K562 (cell line): ENCODE measurements around the gene TIGAR. TPM values are rescaled to one million over a fixed set of nuclear protein-coding genes. Genes with fewer than 3 reads are reported as not detected.
A peak's percentile ranks its signal among the peaks of the same experiment; 100 is the strongest.

Experiments
- BCL6 ChIP-seq: fragments of 250-450 bp; sonication (Bioruptor Pico); IDR thresholded peaks from 2 replicates; pipeline ENCODE4 v1.4.0; 2020
- CBX2 ChIP-seq: fragments of 200-600 bp; sonication (generic); IDR thresholded peaks from one replicate; pipeline ENCODE4 v1.6.1; 2012; ENCODE audit warnings: mild to moderate bottlenecking, low read length, inconsistent platforms; ENCODE audit not compliant: insufficient read depth, poor library complexity, severe bottlenecking
- CXXC5 ChIP-seq: fragments of 250-450 bp; sonication (Bioruptor Pico); IDR thresholded peaks from 2 replicates; pipeline ENCODE4 v1.8.0; 2022; ENCODE audit warnings: inconsistent platforms, mild to moderate bottlenecking, moderate library complexity
- E2F3 ChIP-seq: fragments of 250-450 bp; sonication (Bioruptor Pico); IDR thresholded peaks from 2 replicates; pipeline ENCODE4 v1.4.0; 2020; ENCODE audit warnings: mild to moderate bottlenecking
- ETV1 ChIP-seq: fragments of 450-650 bp; conservative IDR thresholded peaks from 2 replicates; pipeline ENCODE4 v1.6.1; 2016; ENCODE audit warnings: missing genetic modification characterization, control low read depth, low read depth, missing compliant biosample characterization
- FOXM1 ChIP-seq, 2 experiments: fragments of 450-650 bp in 1 of 2; sonication (generic) in 1 of 2; formaldehyde crosslinking in 1 of 2; IDR thresholded peaks; 2 replicates each; pipeline versions ENCODE4 v1.6.1 to v1.9.0; 2017 to 2022; ENCODE audit warnings: low read depth in 2 of 2, mild to moderate bottlenecking in 2 of 2, missing genetic modification reagents in 1 of 2, moderate library complexity in 1 of 2
- JUND ChIP-seq, 2 experiments: IDR thresholded peaks; 2 replicates in 1 of 2; 3 replicates in 1 of 2; pipeline ENCODE4 v1.6.1; 2011; ENCODE audit warnings: borderline replicate concordance in 2 of 2, low read depth in 2 of 2, low read length in 2 of 2, improper control_type of control experiment in 1 of 2, missing biosample characterization in 1 of 2, missing genetic modification characterization in 1 of 2, missing genetic modification reagents in 1 of 2
- KLF16 ChIP-seq: IDR thresholded peaks from 2 replicates; pipeline ENCODE4 v1.6.1; 2016; ENCODE audit warnings: antibody characterized with exemption
- NONO ChIP-seq, 2 experiments: fragments of 200-400 bp in 1 of 2; fragments of 450-650 bp in 1 of 2; formaldehyde crosslinking in 1 of 2; IDR thresholded peaks; 2 replicates each; pipeline ENCODE4 v1.6.1; 2017; ENCODE audit warnings: low read depth in 2 of 2, mild to moderate bottlenecking in 2 of 2, moderate library complexity in 2 of 2, low read length in 1 of 2
- POLR2AphosphoS5 ChIP-seq: IDR thresholded peaks from 2 replicates; pipeline ENCODE4 v1.6.1; 2011; ENCODE audit warnings: mild to moderate bottlenecking, low read depth, low read length, moderate library complexity; ENCODE audit not compliant: control insufficient read depth, insufficient read depth
- SAFB ChIP-seq: fragments of 200-400 bp; formaldehyde crosslinking; IDR thresholded peaks from 2 replicates; pipeline ENCODE4 v1.6.1; 2017; ENCODE audit warnings: low read depth, low read length, borderline replicate concordance
- SMARCA4 ChIP-seq: fragments of 450-650 bp; IDR thresholded peaks from 2 replicates; pipeline ENCODE4 v1.6.1; 2016
- SRF ChIP-seq, 2 experiments: fragments of 250-450, 450-650 bp in 1 of 2; sonication (Bioruptor Pico) in 1 of 2; sonication (generic) in 1 of 2; formaldehyde crosslinking; IDR thresholded peaks; 2 replicates each; pipeline versions ENCODE4 v1.5.0 to v1.5.1; 2020 to 2022; ENCODE audit warnings: mild to moderate bottlenecking in 1 of 2, missing genetic modification reagents in 1 of 2
- TFAM ChIP-seq: fragments of 250-450 bp; sonication (Bioruptor Pico); conservative IDR thresholded peaks from 2 replicates; pipeline ENCODE4 v1.5.0; 2021; ENCODE audit warnings: mild to moderate bottlenecking, moderate library complexity
- ZFP30 ChIP-seq: fragments of 250-450 bp; sonication (Bioruptor Pico); IDR thresholded peaks from 2 replicates; pipeline ENCODE4 v1.8.0; 2022; ENCODE audit warnings: moderate library complexity, mild to moderate bottlenecking, inconsistent platforms, borderline replicate concordance
- ZNF12 ChIP-seq: sonication (generic); formaldehyde crosslinking; IDR thresholded peaks from 2 replicates; pipeline ENCODE4 v1.4.0; 2020; ENCODE audit warnings: mild to moderate bottlenecking, missing genetic modification reagents
- ZNF263 ChIP-seq: sonication (generic); formaldehyde crosslinking; IDR thresholded peaks from 2 replicates; pipeline ENCODE4 v1.8.0; 2022; ENCODE audit warnings: mild to moderate bottlenecking, missing genetic modification reagents, borderline replicate concordance
- ZNF316 ChIP-seq: fragments of 450-650 bp; IDR thresholded peaks from 2 replicates; pipeline ENCODE4 v1.6.1; 2016
- ZNF384 ChIP-seq: IDR thresholded peaks from 2 replicates; pipeline ENCODE4 v1.6.1; 2012; ENCODE audit warnings: low read depth, low read length, improper control_type of control experiment
- ZNF408 ChIP-seq: fragments of 250-450 bp; sonication (Bioruptor Pico); IDR thresholded peaks from 2 replicates; pipeline ENCODE4 v1.4.0; 2020; ENCODE audit warnings: low read depth, mild to moderate bottlenecking, moderate library complexity
- ZNF436 ChIP-seq: fragments of 250-450, 450-650 bp; sonication (Bioruptor Pico); formaldehyde crosslinking; IDR thresholded peaks from 2 replicates; pipeline ENCODE4 v1.7.0; 2020; ENCODE audit warnings: mild to moderate bottlenecking
- ZNF785 ChIP-seq: fragments of 250-450 bp; sonication (Bioruptor Pico); IDR thresholded peaks from 2 replicates; pipeline ENCODE4 v1.4.0; 2020; ENCODE audit warnings: mild to moderate bottlenecking
- polyA plus RNA-seq, 8 experiments: library from polyadenylated mRNA; depleted of rRNA in 4 of 8; stranded (reverse) in 5 of 8; unstranded in 3 of 8; fragments of >200 nt; fragmentation: Nextera tagmentation in 2 of 8; fragmentation: Illumina TruSeq in 1 of 8; extraction: Ambion mirVana in 2 of 8; extraction: Trizol in 1 of 8; gene quantifications; 2 replicates each; pipeline versions ENCODE4 v1.2.1 to v1.2.3, GENCODE V29; 2011 to 2014; ENCODE audit warnings: inconsistent platforms in 1 of 8, missing spikeins in 1 of 8
- total RNA-seq, 7 experiments: library from RNA; depleted of rRNA in 6 of 7; stranded (reverse); fragments of >200 nt in 6 of 7; fragmentation: Illumina TruSeq in 2 of 7; extraction: Trizol in 2 of 7; gene quantifications; 2 replicates each; pipeline versions ENCODE4 v1.2.1 to v1.2.3, GENCODE V29; 2011 to 2021; ENCODE audit warnings: low replicate concordance in 1 of 7
- TF ChIP-seq, protein P1 (sequence below): fragments of 450-650 bp; IDR thresholded peaks from 2 replicates; pipeline ENCODE4 v1.6.1; 2016; ENCODE audit warnings: mild to moderate bottlenecking
- TF ChIP-seq, protein P2 (sequence below): sonication (generic); formaldehyde crosslinking; IDR thresholded peaks from 2 replicates; pipeline ENCODE4 v1.8.1; 2022; ENCODE audit warnings: missing genetic modification reagents

TIGAR gene
- total and polyA plus RNA-seq, 9 of the 15 experiments (the other 6 are each of a cell fraction or from before 2014, with no cell fraction given): 0.11 to 1.0 (median 0.53) TPM; not detected in 2

GRCh38 chr12:4272424-4273272, 48.4 kb upstream of the TIGAR start (continued):
- TF ChIP-seq, protein P1, sequence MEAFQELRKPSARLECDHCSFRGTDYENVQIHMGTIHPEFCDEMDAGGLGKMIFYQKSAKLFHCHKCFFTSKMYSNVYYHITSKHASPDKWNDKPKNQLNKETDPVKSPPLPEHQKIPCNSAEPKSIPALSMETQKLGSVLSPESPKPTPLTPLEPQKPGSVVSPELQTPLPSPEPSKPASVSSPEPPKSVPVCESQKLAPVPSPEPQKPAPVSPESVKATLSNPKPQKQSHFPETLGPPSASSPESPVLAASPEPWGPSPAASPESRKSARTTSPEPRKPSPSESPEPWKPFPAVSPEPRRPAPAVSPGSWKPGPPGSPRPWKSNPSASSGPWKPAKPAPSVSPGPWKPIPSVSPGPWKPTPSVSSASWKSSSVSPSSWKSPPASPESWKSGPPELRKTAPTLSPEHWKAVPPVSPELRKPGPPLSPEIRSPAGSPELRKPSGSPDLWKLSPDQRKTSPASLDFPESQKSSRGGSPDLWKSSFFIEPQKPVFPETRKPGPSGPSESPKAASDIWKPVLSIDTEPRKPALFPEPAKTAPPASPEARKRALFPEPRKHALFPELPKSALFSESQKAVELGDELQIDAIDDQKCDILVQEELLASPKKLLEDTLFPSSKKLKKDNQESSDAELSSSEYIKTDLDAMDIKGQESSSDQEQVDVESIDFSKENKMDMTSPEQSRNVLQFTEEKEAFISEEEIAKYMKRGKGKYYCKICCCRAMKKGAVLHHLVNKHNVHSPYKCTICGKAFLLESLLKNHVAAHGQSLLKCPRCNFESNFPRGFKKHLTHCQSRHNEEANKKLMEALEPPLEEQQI: no peak
- TF ChIP-seq CBX2: no peak
- no peak for TF ChIP-seq NONO (IDR thresholded peaks at IDR 0.05; ENCODE audit: low read depth in 2 of 2, low read length in 1 of 2)
- no peak for TF ChIP-seq SRF (CRISPR knock-in tag; IDR thresholded peaks at IDR 0.05)
- TF ChIP-seq ZNF263: peak; percentile 79; the same call in 1 of the 2 replicates
- no peak for TF ChIP-seq ZNF436
- peak; percentile 90 for TF ChIP-seq CXXC5 (CRISPR knock-in tag)
- TF ChIP-seq ZNF785 (CRISPR knock-in tag): no peak
- no peak for TF ChIP-seq ZNF408 (CRISPR knock-in tag)
- TF ChIP-seq ZNF12: no peak
- TF ChIP-seq BCL6 (CRISPR knock-in tag): no peak
- TF ChIP-seq ZNF384: no peak; the same call in 1 of the 2 replicates
- TF ChIP-seq ETV1: peak; percentile 39; the same call in 1 of the 2 replicates
- no peak for TF ChIP-seq TFAM (CRISPR knock-in tag)
- TF ChIP-seq ZNF316: no peak
- TF ChIP-seq JUND (IDR thresholded peaks at IDR 0.05; ENCODE audit: borderline replicate concordance, low read depth, low read length): 0 out of 2 replicates have a peak, but pooled peaks have one; percentile 5
- TF ChIP-seq JUND (tag; IDR thresholded peaks at IDR 0.05; ENCODE audit: borderline replicate concordance, low read depth, low read length): no peak
- no peak for TF ChIP-seq E2F3 (CRISPR knock-in tag)
- TF ChIP-seq, protein P2, sequence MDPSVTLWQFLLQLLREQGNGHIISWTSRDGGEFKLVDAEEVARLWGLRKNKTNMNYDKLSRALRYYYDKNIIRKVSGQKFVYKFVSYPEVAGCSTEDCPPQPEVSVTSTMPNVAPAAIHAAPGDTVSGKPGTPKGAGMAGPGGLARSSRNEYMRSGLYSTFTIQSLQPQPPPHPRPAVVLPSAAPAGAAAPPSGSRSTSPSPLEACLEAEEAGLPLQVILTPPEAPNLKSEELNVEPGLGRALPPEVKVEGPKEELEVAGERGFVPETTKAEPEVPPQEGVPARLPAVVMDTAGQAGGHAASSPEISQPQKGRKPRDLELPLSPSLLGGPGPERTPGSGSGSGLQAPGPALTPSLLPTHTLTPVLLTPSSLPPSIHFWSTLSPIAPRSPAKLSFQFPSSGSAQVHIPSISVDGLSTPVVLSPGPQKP (CRISPR knock-in tag): no peak
- TF ChIP-seq SMARCA4: no peak
- TF ChIP-seq SAFB: peak; percentile 76; the same call in 1 of the 2 replicates
- TF ChIP-seq ZFP30 (CRISPR knock-in tag): no peak
- no peak for TF ChIP-seq POLR2AphosphoS5
- no peak for TF ChIP-seq KLF16
- no peak for TF ChIP-seq FOXM1 (IDR thresholded peaks at IDR 0.05; ENCODE audit: low read depth)
- TF ChIP-seq FOXM1 (CRISPR knock-in tag; IDR thresholded peaks at IDR 0.05; ENCODE audit: low read depth): 0 out of 2 replicates have a peak, but pooled peaks have one; percentile 52
